HepG2 (cell line): ENCODE data around the gene CD84. TPM values are rescaled to one million over a fixed set of nuclear protein-coding genes. Genes with fewer than 3 reads are reported as not detected.

Source experiments
- ATF7 ChIP-seq, 2 experiments: fragments of 450-650 bp in 1 of 2; sonication (generic) in 1 of 2; formaldehyde crosslinking in 1 of 2; IDR thresholded peaks; 2 replicates each; pipeline versions ENCODE4 v1.4.0 to v1.6.1; 2016 to 2020; ENCODE audit warnings: antibody characterized with exemption in 1 of 2, mild to moderate bottlenecking in 1 of 2, missing genetic modification reagents in 1 of 2
- BCL6 ChIP-seq: IDR thresholded peaks from 2 replicates; pipeline ENCODE4 v1.6.1; 2016; ENCODE audit warnings: missing genetic modification reagents, missing compliant biosample characterization
- ELF3 ChIP-seq: IDR thresholded peaks from 2 replicates; pipeline ENCODE4 v1.6.1; 2016; ENCODE audit warnings: missing genetic modification reagents, missing compliant biosample characterization
- FOXP1 ChIP-seq, 2 experiments: fragments of 450-650 bp in 1 of 2; IDR thresholded peaks; 2 replicates each; pipeline ENCODE4 v1.6.1; 2017 to 2018; ENCODE audit warnings: antibody characterized with exemption in 1 of 2
- HIVEP1 ChIP-seq: sonication (generic); formaldehyde crosslinking; IDR thresholded peaks from 2 replicates; pipeline ENCODE4 v1.4.0; 2020; ENCODE audit warnings: mild to moderate bottlenecking, missing genetic modification reagents
- LCORL ChIP-seq, 2 experiments: fragments of 450-650 bp in 1 of 2; sonication (generic) in 1 of 2; formaldehyde crosslinking in 1 of 2; IDR thresholded peaks; 2 replicates each; pipeline versions ENCODE4 v1.5.0 to v1.6.1; 2017 to 2020; ENCODE audit warnings: antibody characterized with exemption in 1 of 2, missing genetic modification reagents in 1 of 2
- MEF2D ChIP-seq: sonication (generic); formaldehyde crosslinking; IDR thresholded peaks from 2 replicates; pipeline ENCODE4 v1.5.1; 2020; ENCODE audit warnings: mild to moderate bottlenecking, missing genetic modification reagents
- SIX1 ChIP-seq: sonication (generic); formaldehyde crosslinking; IDR thresholded peaks from 2 replicates; pipeline ENCODE4 v1.4.0; 2020; ENCODE audit warnings: missing genetic modification reagents, borderline replicate concordance
- SMAD3 ChIP-seq: sonication (generic); formaldehyde crosslinking; IDR thresholded peaks from 2 replicates; pipeline ENCODE4 v1.4.0; 2020; ENCODE audit warnings: missing genetic modification reagents
- SOX5 ChIP-seq: IDR thresholded peaks from 2 replicates; pipeline ENCODE4 v1.6.1; 2016; ENCODE audit warnings: borderline replicate concordance
- SP4 ChIP-seq: sonication (generic); formaldehyde crosslinking; IDR thresholded peaks from 2 replicates; pipeline ENCODE4 v1.8.1; 2023; ENCODE audit warnings: mild to moderate bottlenecking, missing genetic modification reagents
- TAF15 ChIP-seq: fragments of 200-400 bp; formaldehyde crosslinking; IDR thresholded peaks from one replicate; pipeline ENCODE4 v1.6.1; 2018; ENCODE audit warnings: mild to moderate bottlenecking, low read depth, low read length; ENCODE audit not compliant: poor library complexity, severe bottlenecking
- TEAD2 ChIP-seq: sonication (generic); formaldehyde crosslinking; IDR thresholded peaks from 2 replicates; pipeline ENCODE4 v1.9.0; 2021; ENCODE audit warnings: missing genetic modification reagents
- TOE1 ChIP-seq: sonication (generic); formaldehyde crosslinking; IDR thresholded peaks from 2 replicates; pipeline ENCODE4 v1.4.0; 2020; ENCODE audit warnings: mild to moderate bottlenecking, missing genetic modification reagents
- U2AF2 ChIP-seq: fragments of 200-400 bp; formaldehyde crosslinking; IDR thresholded peaks from 2 replicates; pipeline ENCODE4 v1.6.1; 2017; ENCODE audit warnings: low read depth, mild to moderate bottlenecking, low read length
- ZFP62 ChIP-seq: sonication (generic); formaldehyde crosslinking; IDR thresholded peaks from 2 replicates; pipeline ENCODE4 v1.4.0; 2020; ENCODE audit warnings: missing genetic modification reagents
- ZKSCAN1 ChIP-seq: fragments of 150-350 bp; IDR thresholded peaks from 2 replicates; pipeline ENCODE4 v1.6.1; 2014; ENCODE audit warnings: low read length
- ZNF552 ChIP-seq: sonication (generic); formaldehyde crosslinking; IDR thresholded peaks from 2 replicates; pipeline ENCODE4 v1.9.0; 2022; ENCODE audit warnings: missing genetic modification reagents, mild to moderate bottlenecking, borderline replicate concordance
- ZNF816 ChIP-seq: sonication (generic); formaldehyde crosslinking; IDR thresholded peaks from 2 replicates; pipeline ENCODE4 v1.8.0; 2022; ENCODE audit warnings: missing genetic modification reagents, mild to moderate bottlenecking, borderline replicate concordance
- ZNF83 ChIP-seq: sonication (generic); formaldehyde crosslinking; IDR thresholded peaks from 2 replicates; pipeline ENCODE4 v1.4.0; 2020; ENCODE audit warnings: missing genetic modification reagents, mild to moderate bottlenecking, borderline replicate concordance
- ZSCAN12 ChIP-seq: sonication (generic); formaldehyde crosslinking; IDR thresholded peaks from 2 replicates; pipeline ENCODE4 v1.9.0; 2021; ENCODE audit warnings: mild to moderate bottlenecking, missing genetic modification reagents
- polyA plus RNA-seq, 8 experiments: library from polyadenylated mRNA; depleted of rRNA in 3 of 8; stranded (reverse) in 7 of 8; unstranded in 1 of 8; fragments of >200 nt; fragmentation: Illumina TruSeq in 4 of 8; extraction: Trizol in 4 of 8; gene quantifications; 2 replicates each; pipeline versions ENCODE4 v1.2.1 to v1.2.3, GENCODE V29; 2011 to 2016; ENCODE audit warnings: low read depth in 4 of 8, missing spikeins in 1 of 8, mixed read lengths in 1 of 8; ENCODE audit not compliant: insufficient read depth in 1 of 8
- total RNA-seq, 5 experiments: library from RNA; depleted of rRNA; stranded (reverse); fragments of >200 nt; fragmentation: Illumina TruSeq; extraction: Trizol; gene quantifications; 2 replicates each; pipeline ENCODE4 v1.2.3, GENCODE V29; 2016; ENCODE audit warnings: low read depth in 1 of 5
- TF ChIP-seq, protein P1 (sequence below): IDR thresholded peaks from 2 replicates; pipeline ENCODE4 v1.6.1; 2016
- TF ChIP-seq, protein P2 (sequence below): sonication (generic); formaldehyde crosslinking; IDR thresholded peaks from 2 replicates; pipeline ENCODE4 v1.5.0; 2020; ENCODE audit warnings: mild to moderate bottlenecking, missing genetic modification reagents, borderline replicate concordance
- TF ChIP-seq, protein P3 (sequence below): sonication (generic); formaldehyde crosslinking; IDR thresholded peaks from 2 replicates; pipeline ENCODE4 v1.8.1; 2023; ENCODE audit warnings: mild to moderate bottlenecking, missing genetic modification reagents

The CD84 gene
- total and polyA plus RNA-seq, 2 of the 13 experiments (the other 11 are each of a cell fraction or from before 2014, with no cell fraction given) = not detected

DNA sequence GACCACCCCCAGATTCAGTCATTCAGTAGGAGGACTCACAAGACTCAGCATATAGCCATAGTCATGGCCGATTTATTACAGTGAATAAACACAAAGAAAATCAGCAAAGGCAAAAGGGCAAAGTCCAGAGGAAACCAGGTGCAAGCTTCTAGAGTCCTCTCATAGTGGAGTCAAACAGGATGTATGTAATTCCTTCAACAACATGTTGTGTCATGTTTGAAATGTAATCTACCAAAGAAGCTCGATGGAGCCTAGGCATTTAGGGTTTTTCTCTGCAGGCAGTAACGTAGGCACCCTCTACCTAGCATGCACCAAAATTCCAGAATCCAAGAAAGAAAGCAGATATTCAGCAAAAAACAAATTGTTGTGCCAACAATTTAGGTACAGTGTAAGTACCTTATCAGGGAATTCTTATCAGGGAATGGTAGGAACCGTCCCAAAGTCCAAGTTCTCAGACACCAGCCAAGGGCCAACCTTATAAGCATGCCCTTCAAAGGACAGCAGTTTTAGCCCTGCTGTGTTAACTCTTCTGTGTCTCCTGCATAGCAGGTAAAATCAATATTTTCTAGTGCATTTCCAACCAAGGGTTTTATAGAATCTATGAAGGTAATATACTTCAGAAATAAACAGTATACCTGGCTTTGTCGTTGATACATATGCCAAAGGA lies 40.2 kb downstream of the CD84 start (continued):
- no peak for TF ChIP-seq ZNF83 (CRISPR knock-in tag)
- 0 out of 2 replicates have a peak, but pooled peaks have one; percentile 21 for TF ChIP-seq ELF3 (CRISPR knock-in tag)
- TF ChIP-seq, protein P1, sequence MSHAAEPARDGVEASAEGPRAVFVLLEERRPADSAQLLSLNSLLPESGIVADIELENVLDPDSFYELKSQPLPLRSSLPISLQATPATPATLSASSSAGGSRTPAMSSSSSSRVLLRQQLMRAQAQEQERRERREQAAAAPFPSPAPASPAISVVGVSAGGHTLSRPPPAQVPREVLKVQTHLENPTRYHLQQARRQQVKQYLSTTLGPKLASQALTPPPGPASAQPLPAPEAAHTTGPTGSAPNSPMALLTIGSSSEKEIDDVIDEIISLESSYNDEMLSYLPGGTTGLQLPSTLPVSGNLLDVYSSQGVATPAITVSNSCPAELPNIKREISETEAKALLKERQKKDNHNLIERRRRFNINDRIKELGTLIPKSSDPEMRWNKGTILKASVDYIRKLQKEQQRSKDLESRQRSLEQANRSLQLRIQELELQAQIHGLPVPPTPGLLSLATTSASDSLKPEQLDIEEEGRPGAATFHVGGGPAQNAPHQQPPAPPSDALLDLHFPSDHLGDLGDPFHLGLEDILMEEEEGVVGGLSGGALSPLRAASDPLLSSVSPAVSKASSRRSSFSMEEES (CRISPR knock-in tag) = 0 out of 2 replicates have a peak, but pooled peaks have one; percentile 16
- TF ChIP-seq MEF2D = no peak
- TF ChIP-seq SMAD3 (CRISPR knock-in tag) = no peak
- no peak for TF ChIP-seq ZNF552 (CRISPR knock-in tag)
- no peak for TF ChIP-seq ATF7 (IDR thresholded peaks at IDR 0.05)
- no peak for TF ChIP-seq ATF7 (CRISPR knock-in tag; IDR thresholded peaks at IDR 0.05)
- TF ChIP-seq TAF15 = no peak
- TF ChIP-seq FOXP1 (IDR thresholded peaks at IDR 0.05) = no peak
- 0 out of 2 replicates have a peak, but pooled peaks have one; percentile 5 for TF ChIP-seq FOXP1 (CRISPR knock-in tag; IDR thresholded peaks at IDR 0.05)
- no peak for TF ChIP-seq ZFP62 (CRISPR knock-in tag)
- TF ChIP-seq LCORL (IDR thresholded peaks at IDR 0.05) = no peak
- TF ChIP-seq LCORL (CRISPR knock-in tag; IDR thresholded peaks at IDR 0.05) = 0 out of 2 replicates have a peak, but pooled peaks have one; percentile 26
- TF ChIP-seq SIX1 (CRISPR knock-in tag) = peak; percentile 14; the same call in 1 of the 2 replicates
- no peak for TF ChIP-seq BCL6 (CRISPR knock-in tag)
- TF ChIP-seq TEAD2 (CRISPR knock-in tag) = no peak
- peak; percentile 25; the same call in 1 of the 2 replicates for TF ChIP-seq SOX5 (CRISPR knock-in tag)
- no peak for TF ChIP-seq SP4
- no peak for TF ChIP-seq ZKSCAN1
- no peak for TF ChIP-seq U2AF2
- no peak for TF ChIP-seq HIVEP1 (CRISPR knock-in tag)
- TF ChIP-seq, protein P2, sequence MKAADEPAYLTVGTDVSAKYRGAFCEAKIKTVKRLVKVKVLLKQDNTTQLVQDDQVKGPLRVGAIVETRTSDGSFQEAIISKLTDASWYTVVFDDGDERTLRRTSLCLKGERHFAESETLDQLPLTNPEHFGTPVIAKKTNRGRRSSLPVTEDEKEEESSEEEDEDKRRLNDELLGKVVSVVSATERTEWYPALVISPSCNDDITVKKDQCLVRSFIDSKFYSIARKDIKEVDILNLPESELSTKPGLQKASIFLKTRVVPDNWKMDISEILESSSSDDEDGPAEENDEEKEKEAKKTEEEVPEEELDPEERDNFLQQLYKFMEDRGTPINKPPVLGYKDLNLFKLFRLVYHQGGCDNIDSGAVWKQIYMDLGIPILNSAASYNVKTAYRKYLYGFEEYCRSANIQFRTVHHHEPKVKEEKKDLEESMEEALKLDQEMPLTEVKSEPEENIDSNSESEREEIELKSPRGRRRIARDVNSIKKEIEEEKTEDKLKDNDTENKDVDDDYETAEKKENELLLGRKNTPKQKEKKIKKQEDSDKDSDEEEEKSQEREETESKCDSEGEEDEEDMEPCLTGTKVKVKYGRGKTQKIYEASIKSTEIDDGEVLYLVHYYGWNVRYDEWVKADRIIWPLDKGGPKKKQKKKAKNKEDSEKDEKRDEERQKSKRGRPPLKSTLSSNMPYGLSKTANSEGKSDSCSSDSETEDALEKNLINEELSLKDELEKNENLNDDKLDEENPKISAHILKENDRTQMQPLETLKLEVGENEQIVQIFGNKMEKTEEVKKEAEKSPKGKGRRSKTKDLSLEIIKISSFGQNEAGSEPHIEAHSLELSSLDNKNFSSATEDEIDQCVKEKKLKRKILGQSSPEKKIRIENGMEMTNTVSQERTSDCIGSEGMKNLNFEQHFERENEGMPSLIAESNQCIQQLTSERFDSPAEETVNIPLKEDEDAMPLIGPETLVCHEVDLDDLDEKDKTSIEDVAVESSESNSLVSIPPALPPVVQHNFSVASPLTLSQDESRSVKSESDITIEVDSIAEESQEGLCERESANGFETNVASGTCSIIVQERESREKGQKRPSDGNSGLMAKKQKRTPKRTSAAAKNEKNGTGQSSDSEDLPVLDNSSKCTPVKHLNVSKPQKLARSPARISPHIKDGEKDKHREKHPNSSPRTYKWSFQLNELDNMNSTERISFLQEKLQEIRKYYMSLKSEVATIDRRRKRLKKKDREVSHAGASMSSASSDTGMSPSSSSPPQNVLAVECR (CRISPR knock-in tag) = peak; percentile 19; the same call in 1 of the 2 replicates
- no peak for TF ChIP-seq ZNF816 (CRISPR knock-in tag)
- TF ChIP-seq ZSCAN12 (CRISPR knock-in tag) = no peak
- no peak for TF ChIP-seq TOE1 (CRISPR knock-in tag)
- TF ChIP-seq, protein P3, sequence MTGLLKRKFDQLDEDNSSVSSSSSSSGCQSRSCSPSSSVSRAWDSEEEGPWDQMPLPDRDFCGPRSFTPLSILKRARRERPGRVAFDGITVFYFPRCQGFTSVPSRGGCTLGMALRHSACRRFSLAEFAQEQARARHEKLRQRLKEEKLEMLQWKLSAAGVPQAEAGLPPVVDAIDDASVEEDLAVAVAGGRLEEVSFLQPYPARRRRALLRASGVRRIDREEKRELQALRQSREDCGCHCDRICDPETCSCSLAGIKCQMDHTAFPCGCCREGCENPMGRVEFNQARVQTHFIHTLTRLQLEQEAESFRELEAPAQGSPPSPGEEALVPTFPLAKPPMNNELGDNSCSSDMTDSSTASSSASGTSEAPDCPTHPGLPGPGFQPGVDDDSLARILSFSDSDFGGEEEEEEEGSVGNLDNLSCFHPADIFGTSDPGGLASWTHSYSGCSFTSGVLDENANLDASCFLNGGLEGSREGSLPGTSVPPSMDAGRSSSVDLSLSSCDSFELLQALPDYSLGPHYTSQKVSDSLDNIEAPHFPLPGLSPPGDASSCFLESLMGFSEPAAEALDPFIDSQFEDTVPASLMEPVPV (CRISPR knock-in tag) = no peak
